ENCODE data around the gene RPL4. TPM values are rescaled to one million over a fixed set of nuclear protein-coding genes. Genes with fewer than 3 reads are reported as not detected.

Gene RPL4
- total RNA-seq, 3 donors from 2014 or later (not counting 1 experiment from before 2014, with no cell fraction given) = 1,109 to 1,293 (median 1,293) TPM

GRCh38 chr15:66486887-66487286 lies 17.8 kb downstream of the RPL4 start:
- Mint-ChIP-seq H3K27me3 (ENCODE audit: low read depth in 2 of 2) (no peaks in the 10 kb centered on the region), H3K27ac (no peak overlapping the region), H3K4me1 (peaks cover 0 to 19% of the 10 kb centered on the region in 2 donors), H3K36me3 (no peaks in the 10 kb centered on the region), H3K9me3 (no peaks in the 10 kb centered on the region), H3K4me3 (no peak overlapping the region)
- H3K36me3 ChIP-seq (ENCODE audit: control insufficient read depth, insufficient read depth, low read length) = peaks cover 68% of the 10 kb centered on the region
- H3K4me1 ChIP-seq (ENCODE audit: control insufficient read depth, insufficient read depth, low read length) = no peaks in the 10 kb centered on the region
- H3K27ac ChIP-seq (ENCODE audit: low read length) = no peak overlapping the region
- 100% methylated on average over 3 of the region's 3 CpGs for WGBS (ENCODE audit: insufficient coverage)
- no peaks in the 10 kb centered on the region for H3K9me3 ChIP-seq (ENCODE audit: control insufficient read depth, insufficient read depth, low read length)
- ATAC-seq (no peak), DNase-seq (no peak)
- TF ChIP-seq, protein P1, sequence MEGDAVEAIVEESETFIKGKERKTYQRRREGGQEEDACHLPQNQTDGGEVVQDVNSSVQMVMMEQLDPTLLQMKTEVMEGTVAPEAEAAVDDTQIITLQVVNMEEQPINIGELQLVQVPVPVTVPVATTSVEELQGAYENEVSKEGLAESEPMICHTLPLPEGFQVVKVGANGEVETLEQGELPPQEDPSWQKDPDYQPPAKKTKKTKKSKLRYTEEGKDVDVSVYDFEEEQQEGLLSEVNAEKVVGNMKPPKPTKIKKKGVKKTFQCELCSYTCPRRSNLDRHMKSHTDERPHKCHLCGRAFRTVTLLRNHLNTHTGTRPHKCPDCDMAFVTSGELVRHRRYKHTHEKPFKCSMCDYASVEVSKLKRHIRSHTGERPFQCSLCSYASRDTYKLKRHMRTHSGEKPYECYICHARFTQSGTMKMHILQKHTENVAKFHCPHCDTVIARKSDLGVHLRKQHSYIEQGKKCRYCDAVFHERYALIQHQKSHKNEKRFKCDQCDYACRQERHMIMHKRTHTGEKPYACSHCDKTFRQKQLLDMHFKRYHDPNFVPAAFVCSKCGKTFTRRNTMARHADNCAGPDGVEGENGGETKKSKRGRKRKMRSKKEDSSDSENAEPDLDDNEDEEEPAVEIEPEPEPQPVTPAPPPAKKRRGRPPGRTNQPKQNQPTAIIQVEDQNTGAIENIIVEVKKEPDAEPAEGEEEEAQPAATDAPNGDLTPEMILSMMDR (IDR thresholded peaks at IDR 0.05) = no peak
- no peak overlapping the region for H3K4me3 ChIP-seq (ENCODE audit: low read length)
- H3K27me3 ChIP-seq (ENCODE audit: control insufficient read depth, insufficient read depth, low read length) = no peaks in the 10 kb centered on the region
- intact Hi-C loops (cut with micrococcal nuclease) = no loop called here

- Histone ChIP-seq H3K4me3 (ENCODE audit: low read length) (no peak overlapping the region), H3K9me3 (ENCODE audit: control insufficient read depth, insufficient read depth, low read length) (no peaks in the 10 kb centered on the region), H3K27me3 (ENCODE audit: control insufficient read depth, insufficient read depth, low read length) (no peaks in the 10 kb centered on the region), H3K27ac (ENCODE audit: low read length) (no peak overlapping the region), H3K4me1 (ENCODE audit: control insufficient read depth, insufficient read depth, low read length) (no peaks in the 10 kb centered on the region), H3K36me3 (ENCODE audit: control insufficient read depth, insufficient read depth, low read length) (peaks cover 55% of the 10 kb centered on the region)
- Mint-ChIP-seq H3K4me3 (no peak overlapping the region), H3K36me3 (no peaks in the 10 kb centered on the region), H3K27me3 (ENCODE audit: low read depth in 2 of 2) (no peaks in the 10 kb centered on the region), H3K9me3 (no peaks in the 10 kb centered on the region), H3K4me1 (peaks cover 0 to 23% of the 10 kb centered on the region in 2 donors), H3K27ac (no peak overlapping the region)
- intact Hi-C loops (cut with micrococcal nuclease) = no loop called here
- no peak for DNase-seq
- ATAC-seq = no peak
- 99% methylated on average over 5 of the region's 5 CpGs for WGBS (ENCODE audit: insufficient coverage)
- TF ChIP-seq, protein P1 (IDR thresholded peaks at IDR 0.05) = no peak
Observed at GRCh38 chr15:66484539-66485112, 20.0 kb downstream of the RPL4 start.

GRCh38 chr15:66483131-66483566 lies 21.5 kb downstream of the RPL4 start:
- no peaks in the 10 kb centered on the region for H3K9me3 Mint-ChIP-seq
- peaks cover 0 to 23% of the 10 kb centered on the region in 2 donors for H3K4me1 Mint-ChIP-seq
- H3K9me3 ChIP-seq (ENCODE audit: control insufficient read depth, insufficient read depth, low read length) = no peaks in the 10 kb centered on the region
- H3K27ac Mint-ChIP-seq = peak overlapping the region in 1 of 2 donors; percentile 39
- no peak overlapping the region for H3K4me3 ChIP-seq (ENCODE audit: low read length)
- no peaks in the 10 kb centered on the region for H3K36me3 Mint-ChIP-seq
- intact Hi-C loops (cut with micrococcal nuclease) = no loop called here
- TF ChIP-seq, protein P1 (IDR thresholded peaks at IDR 0.05) = no peak
- H3K4me1 ChIP-seq (ENCODE audit: control insufficient read depth, insufficient read depth, low read length) = no peaks in the 10 kb centered on the region
- no peaks in the 10 kb centered on the region for H3K27me3 Mint-ChIP-seq (ENCODE audit: low read depth in 2 of 2)
- H3K27me3 ChIP-seq (ENCODE audit: control insufficient read depth, insufficient read depth, low read length) = no peaks in the 10 kb centered on the region
- WGBS (ENCODE audit: insufficient coverage) = 77% methylated on average over 2 of the region's 3 CpGs
- DNase-seq = no peak
- peaks cover 42% of the 10 kb centered on the region for H3K36me3 ChIP-seq (ENCODE audit: control insufficient read depth, insufficient read depth, low read length)
- H3K27ac ChIP-seq (ENCODE audit: low read length) = no peak overlapping the region
- H3K4me3 Mint-ChIP-seq = no peak overlapping the region
- ATAC-seq = no peak

DNA sequence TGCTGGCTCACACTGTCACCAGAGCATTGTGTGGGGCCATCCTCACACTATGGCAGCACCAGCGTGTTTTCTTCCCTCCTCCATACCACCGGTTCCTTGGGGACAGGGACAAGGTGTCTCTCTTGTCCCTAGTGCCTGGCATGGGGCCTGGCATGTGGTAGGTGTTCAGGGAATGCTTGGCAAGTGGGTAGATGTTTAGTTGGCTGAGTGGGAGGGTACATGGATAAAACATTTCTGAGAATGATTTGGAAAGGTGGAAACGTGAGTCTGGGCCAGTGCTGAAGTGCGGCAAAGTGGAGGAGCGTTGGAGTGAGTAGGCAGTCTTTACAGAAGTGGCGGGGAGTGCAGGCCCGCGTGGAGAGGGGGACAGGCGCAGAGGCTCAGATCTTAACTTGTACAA lies 22.1 kb downstream of the RPL4 start:
- H3K4me1 Mint-ChIP-seq = peaks cover 0 to 23% of the 10 kb centered on the region in 2 donors
- no peaks in the 10 kb centered on the region for H3K27me3 ChIP-seq (ENCODE audit: control insufficient read depth, insufficient read depth, low read length)
- no peaks in the 10 kb centered on the region for H3K27me3 Mint-ChIP-seq (ENCODE audit: low read depth in 2 of 2)
- TF ChIP-seq, protein P1 (IDR thresholded peaks at IDR 0.05) = no peak
- no peak overlapping the region for H3K4me3 ChIP-seq (ENCODE audit: low read length)
- no peak overlapping the region for H3K4me3 Mint-ChIP-seq
- H3K36me3 ChIP-seq (ENCODE audit: control insufficient read depth, insufficient read depth, low read length) = peaks cover 36% of the 10 kb centered on the region
- H3K27ac Mint-ChIP-seq = no peak overlapping the region
- no peaks in the 10 kb centered on the region for H3K36me3 Mint-ChIP-seq
- ATAC-seq (no peak), DNase-seq (no peak)
- no peaks in the 10 kb centered on the region for H3K4me1 ChIP-seq (ENCODE audit: control insufficient read depth, insufficient read depth, low read length)
- H3K9me3 ChIP-seq (ENCODE audit: control insufficient read depth, insufficient read depth, low read length) = no peaks in the 10 kb centered on the region
- H3K27ac ChIP-seq (ENCODE audit: low read length) = no peak overlapping the region
- intact Hi-C loops (cut with micrococcal nuclease) = no loop called here
- WGBS (ENCODE audit: insufficient coverage) = 98% methylated on average over 9 of the region's 9 CpGs
- H3K9me3 Mint-ChIP-seq = no peaks in the 10 kb centered on the region
